GM12878 (cell line): ENCODE data around the gene PLGRKT. TPM values are rescaled to one million over a fixed set of nuclear protein-coding genes. Genes with fewer than 3 reads are reported as not detected.
A peak's percentile ranks its signal among the peaks of the same experiment; 100 is the strongest.

Experiments
- ASH2L ChIP-seq: fragments of 300-600, 200-600 bp; sonication (generic); IDR thresholded peaks from 2 replicates; pipeline ENCODE4 v1.6.1; 2017; ENCODE audit warnings: low read depth, mild to moderate bottlenecking, borderline replicate concordance
- CBX5 ChIP-seq: sonication (generic); IDR thresholded peaks from 2 replicates; pipeline ENCODE4 v1.6.1; 2016; ENCODE audit warnings: low read depth, moderate library complexity, mild to moderate bottlenecking, inconsistent platforms
- EZH2 ChIP-seq: IDR thresholded peaks from 2 replicates; pipeline ENCODE4 v1.6.1; 2012; ENCODE audit warnings: low read depth, mild to moderate bottlenecking, control low read depth, inconsistent platforms, low read length, borderline replicate concordance; ENCODE audit not compliant: control insufficient read depth
- IKZF2 ChIP-seq, 2 experiments: fragments of 450-650 bp; IDR thresholded peaks; 2 replicates each; pipeline ENCODE4 v1.6.1; 2017; ENCODE audit warnings: mild to moderate bottlenecking in 2 of 2, moderate library complexity in 2 of 2
- MEF2A ChIP-seq: IDR thresholded peaks from 2 replicates; pipeline ENCODE4 v1.6.1; 2011; ENCODE audit warnings: low read depth, mild to moderate bottlenecking, low read length, moderate library complexity; ENCODE audit not compliant: insufficient read depth
- POLR2A ChIP-seq: IDR thresholded peaks from 2 replicates; pipeline ENCODE4 v1.6.1; 2011; ENCODE audit warnings: low read depth, mild to moderate bottlenecking, low read length
- RAD21 ChIP-seq: IDR thresholded peaks from 2 replicates; pipeline ENCODE4 v1.6.1; 2011; ENCODE audit warnings: mild to moderate bottlenecking, low read depth, low read length, moderate library complexity; ENCODE audit not compliant: insufficient read depth
- SMAD1 ChIP-seq: fragments of 450-650 bp; IDR thresholded peaks from 2 replicates; pipeline ENCODE4 v1.6.1; 2018; ENCODE audit warnings: mild to moderate bottlenecking, low read depth; ENCODE audit not compliant: partially characterized antibody
- ZNF622 ChIP-seq: fragments of 450-650 bp; IDR thresholded peaks from 2 replicates; pipeline ENCODE4 v1.6.1; 2017; ENCODE audit warnings: mild to moderate bottlenecking, inconsistent platforms
- polyA plus RNA-seq, 11 experiments: library from polyadenylated mRNA; depleted of rRNA in 4 of 11; unstranded in 6 of 11; stranded (reverse) in 5 of 11; fragments of >200 nt; fragmentation: Nextera tagmentation in 4 of 11; fragmentation: Illumina TruSeq in 1 of 11; extraction: Ambion mirVana in 4 of 11; extraction: Trizol in 1 of 11; gene quantifications; 1 replicate in 1 of 11; 2 replicates in 10 of 11; pipeline versions ENCODE4 v1.2.1 to v1.2.3, GENCODE V29; 2011 to 2016; ENCODE audit warnings: inconsistent platforms in 2 of 11, missing spikeins in 2 of 11, low read depth in 1 of 11
- total RNA-seq, 4 experiments: library from RNA; depleted of rRNA in 3 of 4; stranded (reverse); fragments of >200 nt in 3 of 4; fragmentation: Illumina TruSeq in 1 of 4; extraction: Trizol in 1 of 4; gene quantifications; 2 replicates each; pipeline versions ENCODE4 v1.2.1 to v1.2.3, GENCODE V29; 2013 to 2021
- TF ChIP-seq, protein P1 (sequence below): fragments of 150-350 bp; IDR thresholded peaks from 2 replicates; pipeline ENCODE4 v1.6.1; 2016; ENCODE audit warnings: low read depth, low read length
- TF ChIP-seq, protein P2 (sequence below): fragments of 450-650 bp; IDR thresholded peaks from 2 replicates; pipeline ENCODE4 v1.6.1; 2017; ENCODE audit warnings: antibody characterized with exemption, mild to moderate bottlenecking, moderate library complexity
- TF ChIP-seq, protein P3 (sequence below): fragments of 450-650 bp; formaldehyde crosslinking; IDR thresholded peaks from 2 replicates; pipeline ENCODE4 v1.5.0; 2022; ENCODE audit warnings: mild to moderate bottlenecking, missing genetic modification characterization
- TF ChIP-seq, protein P4 (sequence below): fragments of 450-650 bp; IDR thresholded peaks from 2 replicates; pipeline ENCODE4 v1.6.1; 2017; ENCODE audit warnings: borderline replicate concordance
- TF ChIP-seq, protein P5 (sequence below): IDR thresholded peaks from 2 replicates; pipeline ENCODE4 v1.6.1; 2011; ENCODE audit warnings: mild to moderate bottlenecking, low read depth, low read length, moderate library complexity; ENCODE audit not compliant: insufficient replicate concordance

The PLGRKT gene
- total and polyA plus RNA-seq, 10 of the 15 experiments (the other 5 are each of a cell fraction or from before 2014, with no cell fraction given), result 25.2 to 72.3 (median 38.4) TPM

DNA sequence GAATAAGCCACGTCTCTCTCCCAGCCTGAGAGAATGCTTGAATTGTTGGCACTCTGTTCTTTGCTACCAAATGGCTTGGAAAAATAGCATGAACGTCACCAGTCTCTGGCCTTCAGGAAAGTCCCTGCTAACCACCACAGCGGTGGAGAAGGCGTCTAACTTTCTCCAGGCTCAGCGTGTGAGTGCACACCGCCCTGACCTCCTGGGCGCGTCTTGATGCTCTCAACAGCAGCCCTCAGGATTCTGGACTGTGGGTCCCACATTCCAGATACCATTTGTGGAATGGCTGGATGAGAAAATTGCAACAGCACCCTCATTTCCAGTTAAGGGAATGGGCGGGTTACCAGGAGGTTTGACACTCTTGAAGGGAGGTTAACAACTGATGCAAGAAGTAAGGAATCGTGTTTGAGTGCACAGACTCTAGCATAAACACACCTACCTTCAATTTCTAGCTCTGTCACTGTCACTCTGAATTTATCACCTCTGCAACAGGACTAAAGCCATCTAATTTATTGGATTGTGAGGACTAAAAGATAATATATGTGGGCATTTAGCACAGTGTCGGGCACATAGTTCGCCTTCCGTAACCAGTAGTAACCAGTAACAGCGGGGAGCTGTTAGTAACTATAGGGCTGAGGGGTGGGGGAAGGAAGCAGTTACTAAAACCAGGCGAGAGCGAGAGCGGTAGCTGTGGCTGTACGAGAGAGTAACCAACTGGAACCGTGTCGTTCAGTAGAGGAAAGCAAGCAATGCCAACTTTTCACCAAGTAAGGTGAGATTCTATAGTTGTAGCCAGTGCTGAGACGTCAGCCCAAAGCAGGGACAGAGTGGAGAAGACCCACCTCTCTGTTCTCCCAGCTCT lies 807 bp upstream of the PLGRKT start (continued):
- TF ChIP-seq ZNF622, result no peak
- no peak for TF ChIP-seq ASH2L
- TF ChIP-seq, protein P1, sequence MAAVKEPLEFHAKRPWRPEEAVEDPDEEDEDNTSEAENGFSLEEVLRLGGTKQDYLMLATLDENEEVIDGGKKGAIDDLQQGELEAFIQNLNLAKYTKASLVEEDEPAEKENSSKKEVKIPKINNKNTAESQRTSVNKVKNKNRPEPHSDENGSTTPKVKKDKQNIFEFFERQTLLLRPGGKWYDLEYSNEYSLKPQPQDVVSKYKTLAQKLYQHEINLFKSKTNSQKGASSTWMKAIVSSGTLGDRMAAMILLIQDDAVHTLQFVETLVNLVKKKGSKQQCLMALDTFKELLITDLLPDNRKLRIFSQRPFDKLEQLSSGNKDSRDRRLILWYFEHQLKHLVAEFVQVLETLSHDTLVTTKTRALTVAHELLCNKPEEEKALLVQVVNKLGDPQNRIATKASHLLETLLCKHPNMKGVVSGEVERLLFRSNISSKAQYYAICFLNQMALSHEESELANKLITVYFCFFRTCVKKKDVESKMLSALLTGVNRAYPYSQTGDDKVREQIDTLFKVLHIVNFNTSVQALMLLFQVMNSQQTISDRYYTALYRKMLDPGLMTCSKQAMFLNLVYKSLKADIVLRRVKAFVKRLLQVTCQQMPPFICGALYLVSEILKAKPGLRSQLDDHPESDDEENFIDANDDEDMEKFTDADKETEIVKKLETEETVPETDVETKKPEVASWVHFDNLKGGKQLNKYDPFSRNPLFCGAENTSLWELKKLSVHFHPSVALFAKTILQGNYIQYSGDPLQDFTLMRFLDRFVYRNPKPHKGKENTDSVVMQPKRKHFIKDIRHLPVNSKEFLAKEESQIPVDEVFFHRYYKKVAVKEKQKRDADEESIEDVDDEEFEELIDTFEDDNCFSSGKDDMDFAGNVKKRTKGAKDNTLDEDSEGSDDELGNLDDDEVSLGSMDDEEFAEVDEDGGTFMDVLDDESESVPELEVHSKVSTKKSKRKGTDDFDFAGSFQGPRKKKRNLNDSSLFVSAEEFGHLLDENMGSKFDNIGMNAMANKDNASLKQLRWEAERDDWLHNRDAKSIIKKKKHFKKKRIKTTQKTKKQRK, result no peak
- TF ChIP-seq POLR2A, result peak; percentile 57
- no peak for TF ChIP-seq EZH2
- TF ChIP-seq, protein P2, sequence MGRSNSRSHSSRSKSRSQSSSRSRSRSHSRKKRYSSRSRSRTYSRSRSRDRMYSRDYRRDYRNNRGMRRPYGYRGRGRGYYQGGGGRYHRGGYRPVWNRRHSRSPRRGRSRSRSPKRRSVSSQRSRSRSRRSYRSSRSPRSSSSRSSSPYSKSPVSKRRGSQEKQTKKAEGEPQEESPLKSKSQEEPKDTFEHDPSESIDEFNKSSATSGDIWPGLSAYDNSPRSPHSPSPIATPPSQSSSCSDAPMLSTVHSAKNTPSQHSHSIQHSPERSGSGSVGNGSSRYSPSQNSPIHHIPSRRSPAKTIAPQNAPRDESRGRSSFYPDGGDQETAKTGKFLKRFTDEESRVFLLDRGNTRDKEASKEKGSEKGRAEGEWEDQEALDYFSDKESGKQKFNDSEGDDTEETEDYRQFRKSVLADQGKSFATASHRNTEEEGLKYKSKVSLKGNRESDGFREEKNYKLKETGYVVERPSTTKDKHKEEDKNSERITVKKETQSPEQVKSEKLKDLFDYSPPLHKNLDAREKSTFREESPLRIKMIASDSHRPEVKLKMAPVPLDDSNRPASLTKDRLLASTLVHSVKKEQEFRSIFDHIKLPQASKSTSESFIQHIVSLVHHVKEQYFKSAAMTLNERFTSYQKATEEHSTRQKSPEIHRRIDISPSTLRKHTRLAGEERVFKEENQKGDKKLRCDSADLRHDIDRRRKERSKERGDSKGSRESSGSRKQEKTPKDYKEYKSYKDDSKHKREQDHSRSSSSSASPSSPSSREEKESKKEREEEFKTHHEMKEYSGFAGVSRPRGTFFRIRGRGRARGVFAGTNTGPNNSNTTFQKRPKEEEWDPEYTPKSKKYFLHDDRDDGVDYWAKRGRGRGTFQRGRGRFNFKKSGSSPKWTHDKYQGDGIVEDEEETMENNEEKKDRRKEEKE, result no peak
- TF ChIP-seq, protein P3, sequence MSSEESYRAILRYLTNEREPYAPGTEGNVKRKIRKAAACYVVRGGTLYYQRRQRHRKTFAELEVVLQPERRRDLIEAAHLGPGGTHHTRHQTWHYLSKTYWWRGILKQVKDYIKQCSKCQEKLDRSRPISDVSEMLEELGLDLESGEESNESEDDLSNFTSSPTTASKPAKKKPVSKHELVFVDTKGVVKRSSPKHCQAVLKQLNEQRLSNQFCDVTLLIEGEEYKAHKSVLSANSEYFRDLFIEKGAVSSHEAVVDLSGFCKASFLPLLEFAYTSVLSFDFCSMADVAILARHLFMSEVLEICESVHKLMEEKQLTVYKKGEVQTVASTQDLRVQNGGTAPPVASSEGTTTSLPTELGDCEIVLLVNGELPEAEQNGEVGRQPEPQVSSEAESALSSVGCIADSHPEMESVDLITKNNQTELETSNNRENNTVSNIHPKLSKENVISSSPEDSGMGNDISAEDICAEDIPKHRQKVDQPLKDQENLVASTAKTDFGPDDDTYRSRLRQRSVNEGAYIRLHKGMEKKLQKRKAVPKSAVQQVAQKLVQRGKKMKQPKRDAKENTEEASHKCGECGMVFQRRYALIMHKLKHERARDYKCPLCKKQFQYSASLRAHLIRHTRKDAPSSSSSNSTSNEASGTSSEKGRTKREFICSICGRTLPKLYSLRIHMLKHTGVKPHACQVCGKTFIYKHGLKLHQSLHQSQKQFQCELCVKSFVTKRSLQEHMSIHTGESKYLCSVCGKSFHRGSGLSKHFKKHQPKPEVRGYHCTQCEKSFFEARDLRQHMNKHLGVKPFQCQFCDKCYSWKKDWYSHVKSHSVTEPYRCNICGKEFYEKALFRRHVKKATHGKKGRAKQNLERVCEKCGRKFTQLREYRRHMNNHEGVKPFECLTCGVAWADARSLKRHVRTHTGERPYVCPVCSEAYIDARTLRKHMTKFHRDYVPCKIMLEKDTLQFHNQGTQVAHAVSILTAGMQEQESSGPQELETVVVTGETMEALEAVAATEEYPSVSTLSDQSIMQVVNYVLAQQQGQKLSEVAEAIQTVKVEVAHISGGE (CRISPR knock-in tag), result no peak
- TF ChIP-seq MEF2A, result 0 out of 2 replicates have a peak, but pooled peaks have one; percentile 54
- peak; percentile 55; the same call in 1 of the 2 replicates for TF ChIP-seq CBX5
- TF ChIP-seq, protein P4, sequence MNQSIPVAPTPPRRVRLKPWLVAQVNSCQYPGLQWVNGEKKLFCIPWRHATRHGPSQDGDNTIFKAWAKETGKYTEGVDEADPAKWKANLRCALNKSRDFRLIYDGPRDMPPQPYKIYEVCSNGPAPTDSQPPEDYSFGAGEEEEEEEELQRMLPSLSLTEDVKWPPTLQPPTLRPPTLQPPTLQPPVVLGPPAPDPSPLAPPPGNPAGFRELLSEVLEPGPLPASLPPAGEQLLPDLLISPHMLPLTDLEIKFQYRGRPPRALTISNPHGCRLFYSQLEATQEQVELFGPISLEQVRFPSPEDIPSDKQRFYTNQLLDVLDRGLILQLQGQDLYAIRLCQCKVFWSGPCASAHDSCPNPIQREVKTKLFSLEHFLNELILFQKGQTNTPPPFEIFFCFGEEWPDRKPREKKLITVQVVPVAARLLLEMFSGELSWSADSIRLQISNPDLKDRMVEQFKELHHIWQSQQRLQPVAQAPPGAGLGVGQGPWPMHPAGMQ, result no peak
- peak; percentile 62 to 65; a peak in 2 of 4 replicates for TF ChIP-seq IKZF2 (IDR thresholded peaks at IDR 0.05)
- TF ChIP-seq RAD21, result 0 out of 2 replicates have a peak, but pooled peaks have one; percentile 8
- TF ChIP-seq, protein P5, sequence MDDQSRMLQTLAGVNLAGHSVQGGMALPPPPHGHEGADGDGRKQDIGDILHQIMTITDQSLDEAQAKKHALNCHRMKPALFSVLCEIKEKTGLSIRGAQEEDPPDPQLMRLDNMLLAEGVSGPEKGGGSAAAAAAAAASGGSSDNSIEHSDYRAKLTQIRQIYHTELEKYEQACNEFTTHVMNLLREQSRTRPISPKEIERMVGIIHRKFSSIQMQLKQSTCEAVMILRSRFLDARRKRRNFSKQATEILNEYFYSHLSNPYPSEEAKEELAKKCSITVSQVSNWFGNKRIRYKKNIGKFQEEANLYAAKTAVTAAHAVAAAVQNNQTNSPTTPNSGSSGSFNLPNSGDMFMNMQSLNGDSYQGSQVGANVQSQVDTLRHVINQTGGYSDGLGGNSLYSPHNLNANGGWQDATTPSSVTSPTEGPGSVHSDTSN, result no peak
- no peak for TF ChIP-seq SMAD1
